DMS 273 treated with DMSO at 0.1 percent for 48 hours (cell line): ENCODE measurements around the gene EBP.
"Not testable (repeated sequence)": the region's sequence is repeated elsewhere in the genome, so short reads cannot be mapped to it uniquely, and the experiment has no call there.

Experiments
- DNase-seq: peaks from one replicate; lab custom pipeline; 2025; lab: John Stamatoyannopoulos, UW

EBP gene

DNA sequence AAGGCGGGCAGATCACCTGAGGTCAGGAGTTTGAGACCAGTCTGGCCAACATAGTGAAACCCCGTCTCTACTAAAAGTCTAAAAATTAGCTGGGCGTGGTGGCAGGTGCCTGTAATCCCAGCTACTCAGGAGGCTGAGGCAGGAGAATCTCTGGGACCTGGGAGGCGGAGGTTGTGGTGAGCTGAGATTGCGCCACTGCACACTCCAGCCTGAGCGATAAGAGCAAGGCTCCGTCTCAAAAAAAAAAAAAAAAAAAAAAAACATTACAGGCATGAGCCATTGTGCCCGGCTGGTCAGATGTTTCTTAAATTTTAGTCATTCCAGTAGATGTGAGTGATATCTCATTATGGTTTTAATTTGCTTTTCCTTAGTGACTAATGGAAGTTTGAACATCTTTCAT is 4.2 kb downstream of the EBP start:
- not testable (repeated sequence) for DNase-seq

DNA sequence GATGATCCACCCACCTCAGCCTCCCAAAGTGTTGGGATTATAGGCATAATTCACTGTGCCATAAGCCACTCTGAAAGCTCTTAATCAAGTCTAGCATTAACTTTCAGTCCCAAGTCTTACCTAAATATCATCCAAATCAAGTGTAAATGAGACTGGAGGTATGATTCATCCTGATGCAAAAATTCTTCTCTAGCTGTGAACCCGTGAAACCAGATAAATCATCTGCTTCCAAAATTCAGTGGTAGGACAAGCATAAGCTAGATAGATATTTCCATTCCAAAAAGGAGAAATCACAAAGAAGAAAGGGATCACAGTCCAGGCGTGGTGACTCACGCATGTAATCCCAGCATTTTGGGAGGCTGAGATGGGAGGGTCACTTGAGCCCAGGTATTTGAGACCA is 9.1 kb downstream of the EBP start:
- DNase-seq = no peak

DNA sequence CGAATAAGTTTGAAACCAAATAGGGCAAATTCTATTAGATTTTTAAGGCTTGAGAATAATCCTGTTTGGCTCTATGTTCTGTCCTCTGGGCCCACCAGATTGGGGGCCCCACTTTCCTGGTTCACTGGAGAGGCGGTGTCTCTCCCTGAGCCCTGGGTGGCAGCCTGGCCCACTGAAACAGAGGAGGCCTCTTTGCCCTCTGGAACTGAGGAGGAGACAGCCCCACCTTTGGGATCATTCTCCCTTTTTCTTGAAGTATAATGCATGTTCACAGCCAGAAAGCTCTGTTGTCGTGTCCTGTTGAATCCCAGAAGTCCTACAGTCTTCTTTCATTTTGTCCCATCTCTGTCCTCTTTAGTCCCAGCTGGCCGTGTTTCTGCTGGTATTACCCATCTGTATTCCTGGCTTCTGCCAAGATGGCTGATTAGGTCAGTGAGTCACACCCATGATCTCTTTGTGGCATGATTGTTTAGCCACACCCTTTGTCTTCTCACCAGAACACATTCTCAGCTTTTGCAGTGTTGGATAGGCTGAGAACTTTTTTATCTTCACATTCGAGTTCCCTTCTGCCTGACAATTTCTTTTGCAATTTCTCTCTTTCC is 9.9 kb downstream of the EBP start:
- DNase-seq = peak; percentile 15

DNA sequence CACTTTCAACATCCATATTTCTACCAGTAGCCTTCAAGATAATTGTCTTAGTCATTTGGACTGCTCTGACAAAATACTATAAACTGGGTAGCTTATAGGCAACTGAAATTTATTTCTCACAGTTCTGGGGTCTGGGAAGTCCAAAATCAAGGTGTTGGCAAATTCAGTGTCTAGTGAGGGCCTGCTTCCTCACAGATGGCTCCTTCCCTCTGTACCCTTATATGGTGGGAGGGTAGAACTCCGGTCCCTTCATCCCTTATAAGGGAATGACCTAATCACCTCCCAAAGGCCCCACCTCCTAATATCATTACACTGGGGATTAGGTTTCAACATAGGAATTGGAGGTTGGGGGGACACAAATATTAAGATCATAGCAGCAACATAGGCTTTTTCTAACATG is 10.6 kb downstream of the EBP start:
- peak; percentile 11 for DNase-seq

DNA sequence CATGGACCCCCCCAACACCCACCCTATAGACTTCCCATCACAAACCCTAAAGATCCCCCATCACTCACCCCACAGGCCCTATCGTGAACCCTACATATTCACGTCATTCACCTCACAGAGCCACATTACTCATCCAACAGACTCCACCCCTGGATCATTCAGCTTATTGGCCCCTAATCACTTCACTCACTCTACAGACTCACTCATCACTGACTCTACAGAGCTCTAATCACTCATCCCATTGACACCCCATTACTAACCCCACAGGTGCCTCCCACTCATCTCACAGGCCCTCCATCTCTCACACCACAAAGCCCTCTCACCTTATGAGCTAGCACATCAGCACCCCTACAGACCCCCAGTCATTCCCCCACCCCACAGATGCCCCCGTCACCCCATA is 11.6 kb downstream of the EBP start:
- DNase-seq = no peak

DNA sequence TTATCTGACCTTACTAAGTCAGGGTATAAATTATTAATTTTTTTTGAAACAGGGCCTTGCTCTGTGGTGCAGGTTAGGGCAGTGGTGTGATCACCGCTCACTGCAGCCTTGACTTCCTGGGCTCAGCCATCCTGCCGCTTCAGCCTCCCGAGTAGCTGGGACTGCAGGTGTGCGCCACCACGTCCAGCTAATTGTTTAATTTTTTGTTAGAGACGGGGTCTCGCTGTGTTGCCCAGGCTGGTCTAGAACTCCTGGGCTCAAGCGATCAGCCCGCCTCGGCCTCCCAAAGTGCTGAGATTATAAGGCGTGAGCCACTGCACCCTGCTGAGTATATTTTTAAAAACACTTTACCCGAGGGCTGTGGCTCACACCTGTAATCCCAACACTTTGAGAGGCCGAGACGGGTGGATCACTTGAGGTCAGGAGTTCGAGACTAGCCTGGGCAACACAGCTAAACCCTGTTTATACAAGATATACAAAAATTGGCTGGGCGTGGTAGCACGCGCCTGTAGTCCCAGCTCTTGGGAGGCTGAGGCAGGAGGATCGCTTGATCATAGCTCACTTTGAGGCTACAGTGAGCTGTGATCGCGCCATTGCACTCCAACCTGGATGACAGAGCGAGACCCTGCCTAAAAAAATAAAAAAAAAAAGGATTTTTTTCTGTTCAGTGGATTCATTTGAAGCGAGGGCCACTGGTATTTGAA is 17.2 kb downstream of the EBP start:
- DNase-seq = no peak

DNA sequence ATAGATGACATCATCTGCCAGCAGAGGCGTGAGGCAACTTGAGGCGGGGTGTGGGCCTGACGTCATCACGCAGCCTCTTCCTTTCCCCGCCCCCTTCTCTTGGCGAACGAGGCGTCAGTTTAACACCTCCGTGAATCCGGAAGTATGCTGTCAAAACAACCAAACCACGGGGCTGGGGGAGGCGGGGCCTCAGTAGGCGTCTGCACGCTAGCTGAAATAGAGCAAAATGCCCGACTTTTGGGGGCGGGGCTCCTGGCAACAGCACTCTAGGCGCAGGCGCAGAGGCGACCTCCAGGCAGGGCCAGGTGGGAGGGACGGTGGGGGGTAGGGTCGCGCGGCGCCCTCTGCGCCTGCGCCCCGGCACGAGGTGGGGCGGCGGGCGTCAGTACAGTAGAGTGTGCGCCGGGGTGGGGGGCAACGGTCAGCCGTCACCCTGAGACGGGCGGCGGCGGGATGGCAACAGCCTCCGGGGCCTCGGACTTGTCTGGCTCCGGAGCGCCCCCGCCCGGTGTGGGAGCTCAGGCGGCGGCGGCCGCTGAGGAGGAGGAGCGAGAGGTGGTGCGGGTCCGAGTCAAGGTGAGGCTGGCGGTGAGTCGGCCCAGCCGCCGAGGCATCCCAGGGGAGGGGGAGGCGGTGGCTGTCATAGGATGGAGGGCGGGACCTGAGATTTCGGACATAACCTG is 17.9 kb downstream of the EBP start, which contains the start of gene TBC1D25:
Gene TBC1D25 (plus strand): TSS at position 370 of the 683 bp plus-strand sequence. CDS start 84 bp downstream, at position 454.
- DNase-seq = peak; percentile 95

DNA sequence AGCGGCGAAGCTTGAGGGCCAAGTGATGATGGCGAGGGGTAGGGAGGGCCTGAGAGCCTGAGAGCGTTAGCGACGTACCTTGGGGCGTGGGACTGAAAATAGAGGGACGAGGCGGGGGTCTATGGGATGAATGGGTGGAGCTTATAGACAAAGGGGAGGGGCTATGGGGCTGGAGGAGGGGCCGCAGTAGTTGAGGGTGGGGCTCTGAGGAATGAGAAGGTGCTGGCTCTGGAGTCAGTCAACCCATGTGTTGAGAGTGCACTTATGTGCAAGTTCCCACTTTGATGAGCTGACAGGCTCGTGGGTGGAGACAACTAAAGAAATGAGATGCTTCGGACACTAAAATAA is 18.4 kb downstream of the EBP start:
- DNase-seq = no peak

DNA sequence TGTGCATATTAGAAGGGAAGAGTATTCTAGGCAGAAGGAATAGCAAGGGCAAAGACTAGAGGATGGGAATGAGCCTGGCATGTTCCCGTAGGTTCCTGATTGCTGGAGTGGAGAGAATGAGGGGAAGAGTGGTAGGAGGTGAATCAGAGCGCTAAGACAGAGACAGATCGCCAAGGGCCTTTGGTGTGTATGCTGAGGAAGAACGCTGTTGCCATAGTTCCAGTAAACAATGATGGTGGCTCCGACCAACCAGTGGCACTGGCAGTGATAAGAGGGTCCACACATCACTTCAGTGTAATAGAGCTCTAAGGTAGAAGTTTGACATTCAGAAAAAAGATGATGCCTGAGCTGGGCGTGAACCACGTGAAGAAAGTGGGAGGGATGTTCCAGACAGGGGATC is 18.9 kb downstream of the EBP start:
- DNase-seq = no peak

DNA sequence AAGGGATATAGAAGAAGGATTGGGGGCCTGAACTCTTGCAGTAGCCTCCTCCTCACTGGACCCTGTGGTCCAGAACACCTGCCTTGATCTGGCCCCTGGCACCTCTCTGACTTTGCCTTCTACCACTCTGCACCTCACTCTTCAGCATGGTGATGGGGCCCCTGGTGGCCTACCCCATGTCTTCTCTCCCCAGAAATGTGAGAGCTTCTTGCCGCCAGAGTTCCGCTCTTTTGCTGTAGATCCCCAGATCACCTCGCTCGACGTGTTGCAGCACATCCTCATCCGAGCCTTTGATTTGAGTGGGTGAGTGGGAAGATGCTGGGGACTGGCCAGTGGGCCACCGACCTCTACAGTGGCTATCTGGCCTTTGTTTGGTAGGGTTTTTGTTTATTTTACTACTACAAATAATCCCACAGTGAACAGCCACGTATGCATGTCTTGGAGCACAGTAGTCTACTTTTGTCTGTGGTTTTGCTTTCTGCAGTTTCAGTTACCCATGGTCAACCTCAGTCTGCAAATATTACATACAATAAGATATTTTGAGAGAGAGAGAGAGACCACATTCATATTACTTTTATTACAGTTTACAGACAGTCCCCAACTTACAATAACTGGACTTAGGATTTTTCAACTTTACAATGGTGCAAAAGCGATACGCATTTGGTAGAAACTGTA is 19.7 kb downstream of the EBP start:
- no peak for DNase-seq

DNA sequence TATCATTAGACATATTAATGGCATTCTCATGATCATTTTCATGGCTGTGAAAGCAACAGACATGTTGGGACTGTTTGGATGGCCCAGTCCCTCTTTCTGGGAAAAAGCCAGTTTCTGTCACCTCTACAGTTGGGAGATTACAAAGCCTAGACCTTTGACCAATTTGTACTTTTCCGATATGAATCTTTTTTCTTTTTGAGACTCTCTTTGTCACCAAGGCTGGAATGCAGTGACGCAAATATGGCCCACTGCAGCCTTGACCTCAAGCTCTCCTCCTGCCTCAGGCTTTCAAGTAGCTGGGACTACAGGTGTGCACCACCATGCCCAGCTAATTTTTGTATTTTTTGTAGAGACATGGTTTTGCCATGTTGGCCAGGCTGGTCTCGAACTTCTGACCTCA is 27.3 kb downstream of the EBP start:
- no peak for DNase-seq

DNA sequence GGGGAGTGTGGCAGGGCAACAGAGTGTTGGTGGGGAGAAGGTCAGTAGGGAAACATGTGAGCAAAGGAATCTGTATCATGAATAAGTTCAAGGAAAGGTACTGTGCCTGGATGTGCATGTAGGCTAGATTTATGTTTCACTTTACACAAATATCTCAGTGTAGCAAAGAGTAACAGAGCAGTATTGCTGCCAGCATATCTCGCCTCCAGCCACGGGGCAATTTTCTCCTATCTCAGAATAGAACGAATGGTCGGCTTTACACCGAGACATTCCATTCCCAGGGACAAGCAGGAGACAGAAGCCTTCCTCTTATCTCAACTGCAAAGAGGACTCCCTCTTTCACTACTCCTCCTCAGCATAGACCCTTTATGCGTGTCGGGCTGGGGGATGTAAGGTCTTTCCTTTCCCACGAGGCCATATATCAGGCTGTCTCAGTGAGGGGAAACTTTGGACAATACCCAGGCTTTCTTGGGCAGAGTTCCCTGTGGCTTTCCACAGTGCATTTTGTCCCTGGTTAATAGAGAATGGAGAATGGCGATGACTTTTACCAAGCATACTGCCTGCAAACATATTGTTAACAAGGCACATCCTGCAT is 34.2 kb downstream of the EBP start:
- not testable (repeated sequence) for DNase-seq

DNA sequence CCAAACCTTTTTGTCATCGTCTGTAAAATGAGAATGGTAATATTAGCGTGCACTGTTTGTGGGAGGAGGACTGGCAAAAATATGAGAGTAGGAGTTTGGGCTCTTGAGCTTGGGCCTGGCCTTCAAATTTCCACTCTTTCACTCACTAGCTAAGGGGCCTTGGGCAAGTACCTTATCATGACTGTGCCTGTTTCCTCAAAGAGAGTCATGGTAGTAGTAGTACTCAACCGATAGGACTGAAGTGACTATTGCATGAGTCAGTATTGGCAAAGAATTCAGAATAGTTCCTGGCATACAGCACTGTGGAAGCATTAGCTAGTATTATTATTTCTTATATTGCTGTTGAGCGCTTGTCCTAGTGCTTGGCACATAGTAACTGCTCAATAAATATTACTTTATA is 36.7 kb downstream of the EBP start:
- no peak for DNase-seq

DNA sequence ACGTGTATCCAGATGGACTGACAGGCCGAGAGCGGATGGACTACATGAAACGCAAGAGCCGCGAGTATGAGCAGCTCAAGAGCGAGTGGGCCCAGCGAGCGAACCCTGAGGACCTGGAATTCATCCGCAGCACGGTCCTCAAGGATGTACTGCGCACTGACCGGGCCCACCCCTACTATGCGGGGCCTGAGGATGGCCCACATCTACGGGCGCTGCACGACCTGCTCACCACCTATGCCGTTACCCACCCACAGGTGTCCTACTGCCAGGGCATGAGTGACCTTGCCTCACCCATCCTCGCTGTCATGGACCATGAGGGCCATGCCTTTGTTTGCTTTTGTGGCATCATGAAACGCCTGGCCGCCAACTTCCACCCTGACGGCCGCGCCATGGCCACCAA is 38.0 kb downstream of the EBP start:
- no peak for DNase-seq

DNA sequence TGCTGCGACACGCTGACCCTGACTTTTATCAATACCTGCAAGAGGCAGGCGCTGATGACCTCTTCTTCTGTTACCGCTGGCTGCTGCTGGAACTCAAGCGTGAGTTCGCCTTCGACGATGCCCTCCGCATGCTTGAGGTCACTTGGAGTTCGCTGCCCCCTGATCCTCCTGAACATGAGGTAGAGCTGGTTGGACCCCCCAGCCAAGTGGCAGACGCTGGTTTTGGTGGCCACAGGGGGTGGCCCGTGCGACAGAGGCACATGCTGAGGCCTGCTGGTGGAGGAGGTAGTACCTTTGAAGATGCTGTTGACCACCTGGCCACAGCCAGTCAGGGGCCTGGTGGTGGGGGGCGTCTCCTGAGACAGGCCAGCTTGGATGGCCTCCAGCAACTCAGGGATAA is 38.4 kb downstream of the EBP start:
- no peak for DNase-seq

DNA sequence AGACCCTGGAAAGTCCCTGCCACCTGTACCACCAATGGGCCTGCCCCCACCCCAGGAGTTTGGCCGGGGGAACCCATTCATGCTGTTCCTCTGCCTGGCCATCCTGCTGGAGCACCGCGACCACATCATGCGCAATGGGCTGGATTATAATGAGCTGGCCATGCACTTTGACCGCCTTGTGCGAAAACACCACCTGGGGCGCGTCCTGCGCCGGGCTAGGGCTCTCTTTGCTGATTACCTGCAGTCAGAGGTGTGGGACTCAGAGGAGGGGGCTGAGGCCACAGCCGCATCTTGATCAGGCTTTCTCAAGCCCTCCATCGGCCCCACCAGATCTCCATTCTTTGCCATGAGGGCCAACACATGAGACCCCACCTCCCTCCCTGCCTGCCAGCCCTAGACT is 39.1 kb downstream of the EBP start:
- DNase-seq = no peak

DNA sequence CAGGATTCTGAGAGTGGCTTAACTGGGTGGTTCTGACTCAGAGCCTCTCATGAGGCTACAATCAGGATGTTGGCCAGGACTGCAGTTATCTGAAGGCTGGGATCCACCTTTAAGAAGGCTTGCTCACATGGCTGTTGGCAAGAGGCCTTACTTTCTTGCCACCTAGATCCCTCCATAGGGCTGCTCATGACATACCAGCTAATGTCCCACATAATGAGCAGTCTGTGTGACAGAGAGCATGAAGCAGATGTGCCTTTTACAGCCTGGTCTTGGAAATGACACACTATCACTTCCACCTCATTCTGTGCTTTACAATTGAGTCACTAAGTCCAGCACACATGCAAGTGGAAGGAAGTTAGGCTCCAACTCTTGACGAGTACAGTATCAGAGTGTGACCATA is 48.4 kb downstream of the EBP start:
- no peak for DNase-seq

DNA sequence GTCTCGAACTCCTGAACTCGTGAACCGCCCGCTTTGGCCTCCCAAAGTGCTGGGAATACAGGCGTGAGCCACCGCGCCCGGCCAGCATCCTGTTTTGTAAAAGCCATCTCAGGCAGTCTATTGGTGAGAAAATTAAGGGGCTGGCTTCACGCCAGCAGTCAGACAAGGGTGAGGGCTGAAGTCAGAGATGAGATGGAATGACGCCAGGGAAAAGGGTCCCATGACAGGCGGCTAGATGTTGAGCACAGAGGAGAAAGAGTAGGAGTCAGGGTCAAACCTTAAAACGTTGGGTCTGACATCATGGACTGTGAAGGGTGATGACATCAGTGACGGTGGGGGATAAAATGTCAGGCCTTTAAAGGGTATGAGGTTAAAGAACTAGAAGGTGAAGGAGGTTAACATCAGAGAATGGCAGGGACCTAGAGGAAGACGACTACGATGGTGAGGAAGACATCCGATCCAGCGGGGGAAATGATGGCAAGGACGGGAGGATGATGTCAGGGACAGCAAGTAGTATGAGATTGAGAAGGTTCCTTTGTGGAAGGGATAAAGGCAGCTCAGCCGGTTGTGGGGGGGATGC is 52.2 kb downstream of the EBP start:
- peak; percentile 19 for DNase-seq

DNA sequence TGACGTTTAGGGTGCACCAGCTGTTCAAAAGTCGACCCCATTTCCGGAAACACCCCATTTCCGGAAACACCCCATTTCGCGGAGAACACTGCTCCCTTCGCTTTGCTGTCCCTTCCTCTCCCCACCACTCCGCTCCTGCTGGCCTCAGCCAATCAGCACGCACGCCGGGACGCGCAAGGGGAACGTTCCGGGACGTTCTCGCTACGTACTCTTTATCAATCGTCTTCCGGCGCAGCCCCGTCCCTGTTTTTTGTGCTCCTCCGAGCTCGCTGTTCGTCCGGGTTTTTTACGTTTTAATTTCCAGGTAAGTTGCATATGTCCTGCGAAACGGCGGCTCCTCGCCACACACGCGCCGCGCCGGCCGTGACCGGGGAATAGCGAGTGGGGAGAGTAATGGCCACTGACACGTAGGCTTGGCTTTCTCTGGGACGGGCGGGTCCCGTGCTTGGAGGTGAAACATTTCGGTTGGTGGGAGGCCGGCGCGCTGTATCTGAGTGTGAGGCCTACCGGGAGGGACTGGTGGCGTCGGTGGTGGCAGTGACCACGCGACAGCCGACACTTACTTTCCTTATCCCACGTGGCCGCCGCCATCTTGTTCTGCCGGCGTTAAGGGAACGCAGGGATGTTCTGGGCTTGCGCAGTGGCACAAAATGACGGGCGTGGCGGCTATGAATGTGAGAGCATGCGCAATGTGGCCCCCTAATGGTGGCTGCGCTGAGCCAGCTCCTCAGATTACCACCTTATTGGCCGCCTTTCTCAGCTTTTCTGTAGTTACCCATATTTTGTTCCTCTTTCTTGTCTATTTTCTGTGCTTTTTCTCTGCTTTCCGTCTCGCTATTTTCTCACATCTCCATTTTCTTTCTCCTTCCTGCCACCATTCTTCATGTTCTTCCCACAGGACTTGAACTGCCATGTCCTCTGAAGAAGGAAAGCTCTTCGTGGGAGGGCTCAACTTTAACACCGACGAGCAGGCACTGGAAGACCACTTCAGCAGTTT is 53.0 kb downstream of the EBP start, which contains the start of gene RBM3:
Gene RBM3 (plus strand): TSS at position 215 of the 997 bp plus-strand sequence. CDS start 697 bp downstream, at position 912.
- peak; percentile 90 for DNase-seq

DNA sequence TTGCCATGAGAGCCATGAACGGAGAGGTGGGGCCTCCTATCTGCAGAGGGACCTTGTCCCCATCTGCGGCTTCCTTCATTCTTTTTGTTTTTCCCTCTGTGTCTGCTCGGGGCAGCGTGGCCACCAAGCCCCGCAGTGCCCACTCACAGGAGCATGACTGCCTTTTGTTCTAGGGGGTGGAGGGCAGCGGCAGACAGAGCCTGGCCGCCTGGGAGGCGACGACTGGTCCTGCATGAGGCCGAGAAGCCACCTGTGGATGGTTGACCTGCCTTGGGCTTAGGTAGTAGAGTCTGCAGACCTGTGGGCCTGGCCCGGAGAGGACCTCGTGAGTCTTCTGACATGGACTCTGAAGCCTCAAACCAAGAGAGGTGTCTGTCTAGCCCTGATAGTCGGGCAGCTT is 54.0 kb downstream of the EBP start:
- DNase-seq = no peak

DNA sequence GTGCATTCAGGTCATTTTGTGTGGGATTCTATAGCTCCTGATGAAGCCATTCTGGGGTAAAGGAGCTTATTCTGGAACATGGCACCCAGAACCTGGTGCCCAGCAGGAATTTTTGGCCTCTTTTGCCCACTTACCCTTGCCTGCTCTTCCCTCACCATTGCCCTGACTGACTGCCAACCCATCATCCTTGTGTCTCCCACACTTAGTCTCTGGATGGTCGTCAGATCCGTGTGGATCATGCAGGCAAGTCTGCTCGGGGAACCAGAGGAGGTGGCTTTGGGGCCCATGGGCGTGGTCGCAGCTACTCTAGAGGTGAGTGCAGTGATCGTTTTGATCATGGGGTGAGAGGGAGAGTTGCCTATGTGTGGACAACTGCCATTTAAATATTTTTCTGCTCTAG is 54.5 kb downstream of the EBP start:
- DNase-seq = no peak
